Cardiac muscle cell (in vitro differentiated cells and primary cell): ENCODE measurements around the gene ZNF444. TPM values are rescaled to one million over a fixed set of nuclear protein-coding genes. Genes with fewer than 3 reads are reported as not detected.

Source experiments
- DNase-seq, 2 donors: peaks; one replicate each; pipeline versions ENCODE4 v3.0.0 to v3.0.0-alpha.2; 2010 to 2017; ENCODE audit warnings: low read depth in 1 of 2, low spot score in 1 of 2
- H3K27ac ChIP-seq: fragments of 200-600 bp; sonication (generic); 2 replicates; pipeline ENCODE4 v1.5.1; 2016
- H3K27me3 ChIP-seq: fragments of 200-600 bp; sonication (generic); 2 replicates; pipeline ENCODE4 v1.6.0; 2016; ENCODE audit warnings: control low read depth
- H3K36me3 ChIP-seq: fragments of 200-600 bp; sonication (generic); 2 replicates; pipeline ENCODE4 v1.5.1; 2016; ENCODE audit warnings: control low read depth
- H3K4me1 ChIP-seq: fragments of 200-600 bp; sonication (generic); 2 replicates; pipeline ENCODE4 v1.8.1; 2017; ENCODE audit warnings: low read depth, mild to moderate bottlenecking, mixed run types
- H3K4me3 ChIP-seq: fragments of 200-600 bp; sonication (generic); 2 replicates; pipeline ENCODE4 v1.5.1; 2016; ENCODE audit warnings: mild to moderate bottlenecking
- H3K9me3 ChIP-seq: fragments of 200-600 bp; sonication (generic); 2 replicates; pipeline ENCODE4 v1.5.1; 2017; ENCODE audit warnings: low read depth, mild to moderate bottlenecking, control low read depth
- CTCF ChIP-seq: IDR thresholded peaks from 2 replicates; pipeline ENCODE4 v1.5.1; 2012; ENCODE audit warnings: low read depth, mild to moderate bottlenecking, low read length
- polyA plus RNA-seq: library from polyadenylated mRNA; unstranded; fragments of >200 nt; fragmentation: Nextera tagmentation; extraction: Ambion mirVana; gene quantifications from 2 replicates; pipeline ENCODE4 v1.2.1, GENCODE V29; 2016
- total RNA-seq: library from RNA; depleted of rRNA; stranded (reverse); fragments of >200 nt; gene quantifications from 2 replicates; pipeline ENCODE4 v1.2.3, GENCODE V29; 2016

ZNF444 gene
- 67.8 and 72.8 TPM in 2 replicates for total RNA-seq
- polyA plus RNA-seq = 71.8 and 88.4 TPM in 2 replicates

GRCh38 chr19:56140583-56141416, at the start of gene ZNF444:
Gene ZNF444 (plus strand): TSS chr19:56141287. CDS start chr19:56146912, 5,625 bp downstream.
- no peak for TF ChIP-seq CTCF
- H3K27ac ChIP-seq = peak within 1 kb of the TSS; percentile 81
- peak; percentile 99 to 100 for DNase-seq
- peak within 1 kb of the TSS; percentile 34 for H3K4me3 ChIP-seq
- H3K36me3 ChIP-seq = no peaks in the 10 kb centered on the region
- peaks cover 4% of the 10 kb centered on the region for H3K4me1 ChIP-seq
- H3K27me3 ChIP-seq = no peaks in the 10 kb centered on the region
- no peaks in the 10 kb centered on the region for H3K9me3 ChIP-seq

- Histone ChIP-seq H3K4me1 (no peaks in the 10 kb centered on the region), H3K27ac (no peak overlapping the region), H3K4me3 (no peak overlapping the region), H3K9me3 (no peaks in the 10 kb centered on the region), H3K36me3 (no peaks in the 10 kb centered on the region), H3K27me3 (no peaks in the 10 kb centered on the region)
- no peak for DNase-seq
- TF ChIP-seq CTCF = no peak
Observed at GRCh38 chr19:56091751-56092546, 49.1 kb upstream of the ZNF444 start.

GRCh38 chr19:56092685-56093631, 48.1 kb upstream of the ZNF444 start:
- Histone ChIP-seq H3K4me3 (no peak overlapping the region), H3K9me3 (no peaks in the 10 kb centered on the region), H3K4me1 (no peaks in the 10 kb centered on the region), H3K27ac (no peak overlapping the region), H3K27me3 (no peaks in the 10 kb centered on the region), H3K36me3 (no peaks in the 10 kb centered on the region)
- DNase-seq = no peak
- no peak for TF ChIP-seq CTCF

- TF ChIP-seq CTCF = no peak
- H3K4me3 ChIP-seq = no peak overlapping the region
- no peaks in the 10 kb centered on the region for H3K36me3 ChIP-seq
- no peaks in the 10 kb centered on the region for H3K4me1 ChIP-seq
- H3K9me3 ChIP-seq = no peaks in the 10 kb centered on the region
- no peak for DNase-seq
- H3K27me3 ChIP-seq = no peaks in the 10 kb centered on the region
- no peak overlapping the region for H3K27ac ChIP-seq
Observed at GRCh38 chr19:56094449-56094848, 46.6 kb upstream of the ZNF444 start.

GRCh38 chr19:56096665-56097064, 44.4 kb upstream of the ZNF444 start:
- no peaks in the 10 kb centered on the region for H3K36me3 ChIP-seq
- no peak for DNase-seq
- H3K27me3 ChIP-seq = no peaks in the 10 kb centered on the region
- H3K4me1 ChIP-seq = no peaks in the 10 kb centered on the region
- H3K4me3 ChIP-seq = no peak overlapping the region
- H3K27ac ChIP-seq = peak overlapping the region; percentile 36
- no peak for TF ChIP-seq CTCF
- no peaks in the 10 kb centered on the region for H3K9me3 ChIP-seq
